Activated T-helper 9 cell treated with anti-CD3 and anti-CD28 coated beads, Interleukin-2, amount 50 U/mL, for 16 hours (primary cell): ENCODE data around the gene DBH.
"Not testable (repeated sequence)": the region's sequence is repeated elsewhere in the genome, so short reads cannot be mapped to it uniquely, and the experiment has no call there.

Source experiments
- DNase-seq: peaks from one replicate; pipeline ENCODE4 v3.0.0-alpha.2; 2020; ENCODE audit warnings: low read depth

Gene DBH

GRCh38 chr9:133626008-133626407, 10.2 kb upstream of the DBH start:
- DNase-seq: not testable (repeated sequence)

DNA sequence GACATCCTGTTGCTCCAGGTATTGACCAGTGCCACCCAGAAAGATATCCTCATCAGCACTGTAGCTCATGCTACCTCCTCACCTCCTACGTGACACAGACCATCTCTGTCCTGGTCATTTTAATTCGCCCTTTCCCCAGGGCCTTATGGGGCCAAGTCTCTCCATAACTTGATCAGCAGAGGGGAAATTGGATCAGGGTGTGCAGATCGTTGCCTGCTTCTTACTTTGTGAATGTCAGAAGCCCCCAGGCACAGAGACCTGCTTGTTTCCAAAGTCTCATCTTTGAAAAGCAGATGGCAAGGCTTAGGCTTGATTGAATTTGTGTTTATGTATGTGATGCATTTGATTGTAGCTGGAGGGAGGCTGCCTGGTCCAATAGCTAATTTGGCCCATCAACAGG, 8.8 kb upstream of the DBH start:
- no peak for DNase-seq

GRCh38 chr9:133628766-133629165, 7.4 kb upstream of the DBH start:
- no peak for DNase-seq

- DNase-seq: no peak
These were observed 6.7 kb upstream of the DBH start for GRCh38 chr9:133629221-133630110.

- DNase-seq: no peak
These were observed 5.1 kb upstream of the DBH start for GRCh38 chr9:133631111-133631510.

- no peak for DNase-seq
These were observed 3.1 kb upstream of the DBH start for GRCh38 chr9:133632806-133633680.

GRCh38 chr9:133633681-133634080, 2.5 kb upstream of the DBH start:
- DNase-seq: no peak

DNA sequence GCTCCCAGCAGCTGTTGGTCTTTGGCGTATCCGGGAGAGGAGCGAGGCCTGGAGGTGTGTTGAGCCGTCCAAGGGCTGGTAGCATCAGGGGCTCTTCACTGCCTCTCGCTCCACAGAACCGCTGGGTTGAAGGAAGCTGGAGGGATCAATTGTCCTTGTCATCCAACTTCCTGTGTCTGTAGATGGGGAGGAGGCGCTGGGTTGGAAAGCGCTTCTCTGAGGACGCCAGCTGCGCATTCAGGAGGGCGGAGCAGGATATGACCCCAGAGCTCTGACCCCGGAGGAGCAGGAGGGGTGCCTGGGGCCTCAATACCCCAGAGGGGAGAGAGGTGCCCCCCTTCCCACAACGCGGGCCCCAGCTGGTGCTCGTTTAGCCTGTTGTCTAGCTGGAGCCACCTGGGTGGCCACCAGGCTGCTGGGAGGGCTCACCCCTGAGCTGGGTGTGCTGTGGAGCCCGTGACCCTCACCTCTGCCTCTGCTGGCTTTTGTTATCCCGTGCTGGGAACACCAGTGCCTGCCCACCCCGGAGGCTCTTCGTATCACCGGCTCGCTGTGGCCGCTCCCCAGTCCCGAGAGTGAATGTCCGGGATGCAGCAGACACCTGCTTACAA, 2.0 kb upstream of the DBH start:
- DNase-seq: no peak

DNA sequence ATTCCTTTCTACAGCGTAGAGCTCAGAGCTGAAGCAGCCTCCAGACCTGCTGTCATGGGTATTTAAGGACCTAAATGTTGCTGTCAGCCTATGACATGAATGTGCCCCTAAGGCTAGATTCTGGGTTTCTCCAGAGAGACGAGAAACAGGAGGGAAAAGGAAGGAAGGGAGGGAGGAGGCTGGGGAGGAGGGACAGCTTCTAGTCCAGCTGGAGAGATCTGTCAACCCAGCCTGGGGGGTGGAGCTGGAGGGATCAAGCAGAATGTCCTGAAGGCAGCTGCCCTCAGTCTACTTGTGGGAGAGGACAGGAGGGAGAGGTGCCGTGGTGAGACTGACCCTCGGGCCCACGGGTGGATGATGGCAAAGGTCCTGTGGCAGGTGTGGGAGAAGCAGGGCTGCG, 1.1 kb upstream of the DBH start:
- no peak for DNase-seq

DNA sequence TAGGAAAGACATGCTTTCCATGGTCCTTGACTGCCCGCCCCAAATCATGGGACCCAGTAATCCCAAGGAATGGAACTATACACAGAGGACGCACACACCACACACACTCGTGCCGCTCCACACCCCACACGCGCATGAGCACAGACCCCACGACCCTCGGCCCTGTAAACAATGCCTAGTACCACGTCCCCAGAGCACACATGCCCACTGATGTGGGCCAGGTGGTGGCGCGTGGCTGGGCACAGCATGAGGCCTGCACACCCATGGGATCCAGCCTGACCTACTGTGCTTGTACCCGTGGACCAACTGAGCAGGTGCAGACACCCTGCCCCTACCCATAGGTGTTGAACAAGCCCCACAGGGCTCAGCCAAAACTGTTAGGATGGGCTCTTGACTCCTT, 739 bp downstream of the DBH start:
- DNase-seq: no peak

GRCh38 chr9:133637451-133638055, 1.4 kb downstream of the DBH start:
- no peak for DNase-seq

DNA sequence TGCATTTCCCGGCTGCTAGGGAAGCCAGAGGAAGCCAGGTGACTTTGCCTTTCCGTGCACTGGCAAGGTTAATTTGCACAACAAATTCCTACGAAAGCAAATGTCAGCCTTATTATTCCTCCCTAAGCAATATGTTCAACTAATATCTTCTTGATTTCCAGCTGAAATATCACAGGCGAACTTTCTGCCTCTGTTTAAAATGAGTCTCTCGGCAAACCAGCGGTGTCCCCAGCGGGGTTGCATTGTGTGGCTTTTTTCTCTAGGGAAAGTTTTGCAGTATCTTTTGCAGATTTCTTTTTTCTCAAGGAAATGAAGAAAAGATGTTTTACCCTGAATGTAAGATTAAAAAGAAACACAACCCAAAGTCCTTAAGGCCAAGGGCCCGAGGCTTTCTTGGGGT, 1.9 kb downstream of the DBH start:
- DNase-seq: no peak

GRCh38 chr9:133638711-133639110, 2.5 kb downstream of the DBH start:
- no peak for DNase-seq

DNA sequence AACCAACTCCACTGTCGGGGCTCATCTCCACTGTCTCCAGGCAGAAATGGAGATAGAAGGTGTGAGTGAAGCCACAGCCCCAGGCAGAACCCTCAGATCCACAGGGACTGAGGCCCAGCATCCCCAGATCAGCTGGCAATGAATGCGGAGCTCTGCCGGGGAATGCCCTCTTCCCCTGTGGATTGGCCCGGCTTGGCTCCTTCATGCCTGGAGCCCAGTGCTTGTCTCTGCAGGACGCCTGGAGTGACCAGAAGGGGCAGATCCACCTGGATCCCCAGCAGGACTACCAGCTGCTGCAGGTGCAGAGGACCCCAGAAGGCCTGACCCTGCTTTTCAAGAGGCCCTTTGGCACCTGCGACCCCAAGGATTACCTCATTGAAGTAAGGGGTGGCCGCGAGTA, 3.5 kb downstream of the DBH start:
- no peak for DNase-seq

DNA sequence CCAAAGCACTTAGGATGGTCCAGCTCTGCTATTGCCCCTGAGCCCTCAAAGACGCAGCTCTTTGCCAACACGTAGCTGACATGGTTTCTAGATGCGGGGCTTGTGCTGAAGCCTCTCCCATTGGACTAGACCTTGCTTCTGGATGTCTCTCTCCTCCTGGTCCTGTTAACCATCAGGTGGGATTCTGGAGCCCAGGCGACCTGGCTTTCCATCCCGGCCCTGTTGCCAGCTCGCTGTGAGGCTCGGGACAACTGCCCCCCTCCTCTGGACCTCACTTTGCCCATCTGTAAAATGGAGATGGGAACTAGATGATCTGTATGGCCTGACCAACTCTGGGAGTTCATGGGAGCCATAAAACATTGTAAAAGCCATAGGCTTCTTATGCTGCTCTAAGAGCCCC, 4.0 kb downstream of the DBH start:
- DNase-seq: no peak

DNA sequence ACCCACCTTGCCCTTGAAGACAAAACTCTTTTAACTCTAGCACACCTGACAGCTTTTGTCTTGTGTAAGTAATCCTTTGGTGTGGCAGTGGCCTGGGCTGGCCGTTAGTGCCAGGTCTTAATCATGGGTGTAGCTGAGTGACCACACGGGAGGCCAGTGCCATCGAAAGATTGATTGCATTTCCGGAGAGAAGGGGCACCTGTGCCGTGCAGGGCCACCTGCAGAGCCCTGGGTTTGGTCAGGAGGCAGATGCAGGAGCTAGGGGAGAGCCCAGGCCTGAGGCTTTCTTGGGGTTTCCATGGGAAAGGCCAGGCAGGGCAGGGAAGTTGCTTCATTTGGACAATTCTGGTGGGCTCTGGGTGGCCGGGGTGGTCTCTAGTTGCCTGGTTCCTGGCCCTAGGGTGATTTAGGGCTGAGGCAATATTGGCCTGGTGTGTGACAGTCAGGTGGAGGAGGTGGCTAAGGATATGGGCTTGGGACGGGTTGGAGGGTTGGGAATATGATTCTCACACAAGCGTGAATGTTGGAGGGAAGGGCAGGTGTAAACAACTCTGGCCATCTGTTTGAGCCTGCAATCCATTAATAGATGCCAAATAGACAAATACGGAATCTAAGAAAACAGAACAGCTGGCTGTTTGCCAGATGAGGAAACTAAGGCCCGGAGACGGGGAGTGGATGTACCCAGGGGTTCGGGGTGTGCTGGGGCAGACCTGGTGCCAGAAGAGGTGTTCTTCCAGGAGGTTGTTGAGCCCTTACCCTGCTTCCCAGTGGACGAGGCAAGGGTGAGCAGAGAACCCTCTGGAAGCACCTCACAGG, 4.6 kb downstream of the DBH start:
- no peak for DNase-seq

DNA sequence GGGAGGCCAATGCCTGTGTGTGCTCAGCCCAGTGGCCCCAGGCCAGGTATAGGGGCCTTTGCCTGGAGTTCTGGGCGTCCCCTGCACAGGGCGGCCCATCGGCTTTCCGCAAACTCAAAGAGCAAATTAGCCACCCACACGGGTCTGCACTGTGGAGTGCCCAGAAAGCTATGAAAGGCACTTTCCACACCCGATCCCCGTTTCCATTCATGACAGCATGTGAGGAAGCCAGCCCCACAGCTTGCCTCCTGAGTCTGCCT, 5.2 kb downstream of the DBH start:
- DNase-seq: no peak

DNA sequence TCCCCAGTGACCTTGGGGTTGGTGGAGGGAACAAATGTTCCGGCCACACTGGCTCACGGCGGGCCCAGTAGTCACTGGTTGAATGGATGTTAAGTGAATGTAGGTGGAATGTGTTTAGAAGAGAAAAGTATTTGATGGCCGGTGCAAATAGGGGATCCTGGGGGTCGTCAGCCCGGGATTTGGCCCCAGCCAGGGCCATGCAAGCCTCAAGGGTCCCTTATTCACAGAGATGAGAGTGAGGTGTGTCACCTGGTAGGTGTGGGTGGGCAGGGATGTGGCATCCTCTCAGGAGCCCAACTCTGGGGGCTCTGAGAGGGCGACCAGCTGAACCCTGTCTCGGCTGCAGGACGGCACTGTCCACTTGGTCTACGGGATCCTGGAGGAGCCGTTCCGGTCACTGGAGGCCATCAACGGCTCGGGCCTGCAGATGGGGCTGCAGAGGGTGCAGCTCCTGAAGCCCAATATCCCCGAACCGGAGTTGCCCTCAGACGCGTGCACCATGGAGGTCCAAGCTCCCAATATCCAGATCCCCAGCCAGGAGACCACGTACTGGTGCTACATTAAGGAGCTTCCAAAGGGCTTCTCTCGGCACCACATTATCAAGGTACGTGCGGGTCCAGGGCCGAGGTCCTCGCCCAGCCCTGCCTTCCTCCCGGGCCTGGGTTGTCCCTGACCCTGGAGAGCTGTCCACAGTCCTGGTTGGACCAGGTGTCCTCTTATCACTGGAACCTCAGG, 5.9 kb downstream of the DBH start:
- no peak for DNase-seq

GRCh38 chr9:133642708-133643361, 6.7 kb downstream of the DBH start:
- DNase-seq: no peak

DNA sequence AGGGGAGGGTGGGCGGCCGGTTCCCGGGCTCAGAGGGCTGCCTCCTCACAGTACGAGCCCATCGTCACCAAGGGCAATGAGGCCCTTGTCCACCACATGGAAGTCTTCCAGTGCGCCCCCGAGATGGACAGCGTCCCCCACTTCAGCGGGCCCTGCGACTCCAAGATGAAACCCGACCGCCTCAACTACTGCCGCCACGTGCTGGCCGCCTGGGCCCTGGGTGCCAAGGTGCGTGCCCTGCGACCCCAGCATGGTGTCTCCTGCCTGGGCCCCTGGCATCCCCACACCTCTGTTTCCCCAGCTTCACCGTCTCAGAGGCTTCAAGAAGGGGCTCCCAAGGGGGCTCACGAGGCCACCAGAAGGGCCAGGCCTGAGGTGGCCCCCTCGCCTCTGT, 7.2 kb downstream of the DBH start:
- DNase-seq: no peak
